ENCODE results near the gene PRUNE1. TPM values are rescaled to one million over a fixed set of nuclear protein-coding genes. Genes with fewer than 3 reads are reported as not detected.
A peak's percentile ranks its signal among the peaks of the same experiment; 100 is the strongest.

Gene PRUNE1
- total RNA-seq, 4 donors from 2014 or later, result 8.9 to 21.0 (median 15.9) TPM

GRCh38 chr1:151007853-151008243 lies 401 bp upstream of the PRUNE1 start:
- Histone ChIP-seq H3K9me3 (no peaks in the 10 kb centered on the region), H3K4me3 (peak overlapping the region in 3 of 4 donors; percentile 59 to 86 (median 85)), H3K27me3 (no peaks in the 10 kb centered on the region), H3K27ac (peak overlapping the region; percentile 88 to 95 (median 92)), H3K4me1 (peaks cover 46 to 92% (median 51%) of the 10 kb centered on the region in 3 donors), H3K36me3 (peaks cover 0 to 12% (median 0%) of the 10 kb centered on the region in 3 donors)
- no peak for TF ChIP-seq POLR2A (IDR thresholded peaks at IDR 0.05)
- TF ChIP-seq, protein P1, sequence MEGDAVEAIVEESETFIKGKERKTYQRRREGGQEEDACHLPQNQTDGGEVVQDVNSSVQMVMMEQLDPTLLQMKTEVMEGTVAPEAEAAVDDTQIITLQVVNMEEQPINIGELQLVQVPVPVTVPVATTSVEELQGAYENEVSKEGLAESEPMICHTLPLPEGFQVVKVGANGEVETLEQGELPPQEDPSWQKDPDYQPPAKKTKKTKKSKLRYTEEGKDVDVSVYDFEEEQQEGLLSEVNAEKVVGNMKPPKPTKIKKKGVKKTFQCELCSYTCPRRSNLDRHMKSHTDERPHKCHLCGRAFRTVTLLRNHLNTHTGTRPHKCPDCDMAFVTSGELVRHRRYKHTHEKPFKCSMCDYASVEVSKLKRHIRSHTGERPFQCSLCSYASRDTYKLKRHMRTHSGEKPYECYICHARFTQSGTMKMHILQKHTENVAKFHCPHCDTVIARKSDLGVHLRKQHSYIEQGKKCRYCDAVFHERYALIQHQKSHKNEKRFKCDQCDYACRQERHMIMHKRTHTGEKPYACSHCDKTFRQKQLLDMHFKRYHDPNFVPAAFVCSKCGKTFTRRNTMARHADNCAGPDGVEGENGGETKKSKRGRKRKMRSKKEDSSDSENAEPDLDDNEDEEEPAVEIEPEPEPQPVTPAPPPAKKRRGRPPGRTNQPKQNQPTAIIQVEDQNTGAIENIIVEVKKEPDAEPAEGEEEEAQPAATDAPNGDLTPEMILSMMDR (IDR thresholded peaks at IDR 0.05), result no peak
- no peak for DNase-seq
- 7 to 12% methylated on average over 4 of the region's 4 CpGs for WGBS, 2 donors
- intact Hi-C loops (cut with DNase I), result no loop called here

GRCh38 chr1:151009206-151009587 lies 948 bp downstream of the PRUNE1 start:
- DNase-seq, result no peak
- TF ChIP-seq POLR2A (IDR thresholded peaks at IDR 0.05), result no peak
- TF ChIP-seq, protein P1 (IDR thresholded peaks at IDR 0.05), result no peak
- intact Hi-C loops (cut with DNase I), result no loop called here
- H3K27ac ChIP-seq, result peak overlapping the region; percentile 88 to 95 (median 92)
- H3K9me3 ChIP-seq, result no peaks in the 10 kb centered on the region
- peak overlapping the region; percentile 59 to 86 (median 76) for H3K4me3 ChIP-seq
- 34 to 49% methylated on average over 3 of the region's 3 CpGs for WGBS, 2 donors
- peaks cover 0 to 21% (median 0%) of the 10 kb centered on the region in 3 donors for H3K36me3 ChIP-seq
- H3K27me3 ChIP-seq, result no peaks in the 10 kb centered on the region
- H3K4me1 ChIP-seq, result peaks cover 33 to 83% (median 38%) of the 10 kb centered on the region in 3 donors

DNA sequence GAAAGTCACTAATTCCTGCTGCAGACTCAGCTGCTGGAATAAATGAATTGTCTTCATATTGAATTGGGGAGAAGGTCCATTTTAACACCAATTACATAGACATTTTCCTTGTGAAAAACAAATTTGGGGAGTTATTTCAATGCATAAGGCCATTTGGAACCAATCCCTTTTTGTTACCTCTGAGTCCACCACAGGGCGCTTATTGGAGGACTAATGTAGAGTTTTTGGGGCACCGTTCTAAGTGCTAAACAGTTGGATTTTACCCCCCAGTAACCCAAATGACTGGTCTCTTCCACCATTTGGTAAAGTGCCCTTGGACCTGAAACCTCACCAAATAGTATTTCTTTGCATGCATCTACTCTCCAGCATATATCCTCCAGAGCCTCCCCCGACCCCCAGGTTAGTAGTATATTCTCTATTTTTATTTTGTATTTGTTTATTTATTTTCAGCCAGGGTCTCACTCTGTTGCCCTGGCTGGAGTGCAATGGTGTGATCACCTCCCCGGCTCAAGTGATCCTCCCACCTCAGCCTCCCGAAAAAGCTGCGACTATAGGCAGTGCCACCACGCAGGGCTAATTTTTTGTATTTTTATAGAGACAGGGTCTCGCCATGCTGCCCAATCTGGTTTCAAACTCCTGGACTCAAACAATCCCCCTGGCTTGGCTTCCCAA lies 1.6 kb downstream of the PRUNE1 start:
- 93 to 94% methylated on average over 8 of the region's 8 CpGs for WGBS, 2 donors
- no peak for DNase-seq
- Histone ChIP-seq H3K4me1 (peaks cover 32 to 77% (median 32%) of the 10 kb centered on the region in 3 donors), H3K27me3 (no peaks in the 10 kb centered on the region), H3K27ac (peak overlapping the region in 3 of 4 donors; percentile 88 to 95 (median 93)), H3K36me3 (peaks cover 0 to 21% (median 0%) of the 10 kb centered on the region in 3 donors), H3K4me3 (no peak overlapping the region), H3K9me3 (no peaks in the 10 kb centered on the region)
- TF ChIP-seq, protein P1 (IDR thresholded peaks at IDR 0.05), result no peak
- TF ChIP-seq POLR2A (IDR thresholded peaks at IDR 0.05), result no peak
- intact Hi-C loops (cut with DNase I), result no loop called here

GRCh38 chr1:151010346-151010726 lies 2.1 kb downstream of the PRUNE1 start:
- TF ChIP-seq POLR2A (IDR thresholded peaks at IDR 0.05), result no peak
- TF ChIP-seq, protein P1 (IDR thresholded peaks at IDR 0.05), result no peak
- 80% methylated on average over 2 to 3 of the region's 3 CpGs for WGBS, 2 donors

GRCh38 chr1:151011154-151011850 lies 3.1 kb downstream of the PRUNE1 start:
- intact Hi-C loops (cut with DNase I), result no loop called here
- DNase-seq, result no peak

More at GRCh38 chr1:151010346-151010726, 2.1 kb downstream of the PRUNE1 start:
- Histone ChIP-seq H3K4me3 (no peak overlapping the region), H3K27me3 (no peaks in the 10 kb centered on the region), H3K36me3 (peaks cover 0 to 21% (median 0%) of the 10 kb centered on the region in 3 donors), H3K4me1 (peaks cover 27 to 72% (median 28%) of the 10 kb centered on the region in 3 donors), H3K9me3 (no peaks in the 10 kb centered on the region), H3K27ac (no peak overlapping the region)
- intact Hi-C loops (cut with DNase I), result no loop called here
- no peak for DNase-seq

More at GRCh38 chr1:151011154-151011850, 3.1 kb downstream of the PRUNE1 start:
- Histone ChIP-seq H3K27ac (no peak overlapping the region), H3K4me3 (no peak overlapping the region), H3K36me3 (peaks cover 0 to 21% (median 0%) of the 10 kb centered on the region in 3 donors), H3K9me3 (no peaks in the 10 kb centered on the region), H3K27me3 (no peaks in the 10 kb centered on the region), H3K4me1 (peaks cover 22 to 62% (median 26%) of the 10 kb centered on the region in 3 donors)
- 60 to 65% methylated on average over 4 of the region's 4 CpGs for WGBS, 2 donors
- TF ChIP-seq, protein P1 (IDR thresholded peaks at IDR 0.05), result no peak
- no peak for TF ChIP-seq POLR2A (IDR thresholded peaks at IDR 0.05)
